GM15510 (cell line): ENCODE data around the gene HMX2.

ENCODE experiments used
- POLR2A ChIP-seq: IDR thresholded peaks from 3 replicates; pipeline ENCODE4 v1.6.1; 2011; ENCODE audit warnings: borderline replicate concordance; ENCODE audit not compliant: insufficient read length; ENCODE audit errors: extremely low read depth

Gene HMX2

DNA sequence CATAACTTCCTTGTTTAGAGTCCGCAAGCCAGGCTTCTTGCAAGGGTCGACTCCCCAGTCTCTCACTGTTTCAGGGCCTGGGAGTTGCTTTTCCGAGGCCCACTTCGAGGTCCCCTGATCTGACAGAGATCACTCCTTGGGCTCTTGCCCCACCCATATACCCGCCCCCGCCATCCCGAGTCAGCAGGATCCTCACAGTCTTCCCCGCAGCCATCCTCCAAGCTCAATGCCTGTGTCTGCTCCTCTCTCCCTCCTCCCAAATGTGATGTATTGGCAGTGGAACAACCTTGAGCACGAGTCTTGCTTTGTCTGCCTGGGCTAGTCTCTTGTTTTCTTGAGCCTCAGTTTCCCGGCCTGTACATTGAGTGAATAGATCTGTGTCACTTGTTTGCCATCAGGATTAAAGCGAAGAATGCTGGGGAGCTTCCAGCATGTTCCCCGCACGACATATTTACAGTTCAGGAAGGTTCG, 2.4 kb upstream of the HMX2 start:
- TF ChIP-seq POLR2A, result no peak

DNA sequence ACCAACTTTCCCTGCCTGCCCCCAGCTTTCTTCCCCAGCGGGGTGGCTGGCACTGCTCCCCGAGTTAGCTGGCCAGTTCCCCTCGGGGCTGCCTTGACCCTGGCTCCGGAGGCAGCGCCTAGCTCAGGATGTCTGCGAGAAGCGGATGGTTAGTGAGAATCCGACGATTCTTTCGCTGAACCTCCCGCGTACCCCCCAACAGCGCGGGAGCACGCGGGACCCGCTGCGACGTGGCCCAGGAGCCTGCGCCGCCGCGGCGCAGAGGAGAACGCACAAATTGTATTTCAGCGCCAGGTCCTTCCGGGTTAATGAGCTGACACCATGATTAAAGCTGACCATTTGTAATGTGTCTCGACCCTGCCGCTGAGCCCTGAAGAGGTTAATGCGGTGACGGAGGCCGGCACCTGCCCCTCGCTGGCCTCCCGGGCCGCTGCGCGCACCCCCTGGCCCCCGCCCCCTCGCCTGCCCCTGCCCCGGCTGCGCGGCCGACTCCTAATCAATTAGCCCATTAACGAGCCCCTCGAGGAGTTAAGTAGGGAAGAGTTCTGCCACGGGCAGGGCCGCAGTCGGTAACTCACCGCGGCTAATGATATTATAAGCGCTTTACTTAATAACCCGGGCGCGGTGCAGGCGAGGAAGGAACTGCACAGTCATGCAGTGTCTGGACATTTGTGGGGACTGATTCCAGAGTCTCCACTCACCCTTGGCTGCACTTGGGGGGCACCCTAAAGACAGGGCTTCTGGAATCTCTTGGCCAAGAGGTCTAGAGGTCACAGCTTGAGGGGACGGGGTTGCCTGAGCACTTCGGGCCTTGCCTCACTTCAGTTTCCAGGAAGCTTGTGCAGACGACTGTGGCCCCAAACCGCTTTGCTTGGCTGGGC, 1.7 kb upstream of the HMX2 start:
- no peak for TF ChIP-seq POLR2A

DNA sequence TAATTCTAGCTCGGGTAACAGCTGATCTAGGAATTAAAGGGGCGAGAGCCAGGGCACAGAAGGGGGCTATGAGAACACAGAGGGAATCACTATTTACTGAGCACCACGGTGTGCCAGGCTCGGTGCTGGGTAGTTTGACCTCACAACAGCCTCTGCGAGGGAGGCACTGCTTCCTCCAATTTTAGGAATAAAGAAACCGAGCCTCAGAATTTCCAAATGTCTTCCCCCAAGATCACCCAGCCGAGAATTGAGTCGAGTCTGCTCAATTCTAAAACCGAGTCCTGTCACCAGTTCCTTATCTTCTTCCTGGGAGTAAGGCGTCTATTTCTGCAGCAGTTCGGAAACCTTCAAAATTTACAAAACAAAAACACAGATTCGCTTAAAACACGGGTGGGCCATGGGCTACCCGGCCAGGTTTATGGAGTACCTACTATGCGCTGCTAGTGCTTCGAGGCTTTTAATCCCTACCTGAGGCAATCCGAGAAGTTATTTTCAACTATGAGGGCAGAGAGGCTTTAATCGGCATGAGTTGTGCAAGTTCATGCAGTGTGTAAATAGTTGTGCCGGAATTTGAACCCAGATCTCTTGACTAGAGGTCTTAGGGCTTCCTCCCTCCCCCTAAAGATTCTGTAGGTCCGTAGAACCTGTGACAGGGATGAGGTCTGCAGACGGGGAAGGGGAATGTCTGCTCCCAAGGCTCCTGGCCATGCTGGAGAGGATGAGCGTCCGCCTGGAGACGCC, 872 bp upstream of the HMX2 start:
- TF ChIP-seq POLR2A, result no peak

DNA sequence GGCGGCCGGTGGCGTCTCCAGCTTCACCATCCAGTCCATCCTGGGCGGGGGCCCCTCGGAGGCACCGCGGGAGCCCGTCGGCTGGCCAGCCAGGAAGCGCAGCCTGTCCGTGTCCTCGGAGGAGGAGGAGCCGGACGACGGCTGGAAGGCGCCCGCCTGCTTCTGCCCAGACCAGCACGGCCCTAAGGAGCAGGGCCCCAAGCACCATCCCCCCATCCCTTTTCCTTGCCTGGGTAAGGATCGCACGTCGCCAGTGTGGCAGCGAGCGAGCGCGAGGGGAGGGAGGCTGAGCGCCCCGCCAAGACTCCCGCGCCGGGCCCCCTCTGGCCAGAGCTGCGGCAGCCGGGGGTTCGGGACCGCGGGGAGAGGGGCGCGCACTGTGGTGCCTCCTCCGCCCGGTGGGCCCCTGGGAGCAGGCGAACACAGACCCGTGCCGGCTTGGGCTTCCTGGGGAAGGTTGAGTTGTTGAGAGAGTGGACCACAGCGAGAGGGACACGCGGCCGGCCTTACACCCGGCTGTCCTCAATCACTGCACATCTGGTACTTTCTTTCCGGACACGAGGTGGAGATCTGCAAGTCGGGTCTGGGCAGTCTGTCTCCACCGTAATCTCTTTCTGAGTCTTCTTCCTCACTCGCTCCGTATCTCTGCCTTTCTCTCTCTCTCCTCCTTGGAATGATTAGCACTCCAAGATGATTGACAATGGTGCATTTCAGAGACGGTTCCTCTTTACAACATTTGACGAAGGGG, 652 bp downstream of the HMX2 start:
- TF ChIP-seq POLR2A, result no peak

DNA sequence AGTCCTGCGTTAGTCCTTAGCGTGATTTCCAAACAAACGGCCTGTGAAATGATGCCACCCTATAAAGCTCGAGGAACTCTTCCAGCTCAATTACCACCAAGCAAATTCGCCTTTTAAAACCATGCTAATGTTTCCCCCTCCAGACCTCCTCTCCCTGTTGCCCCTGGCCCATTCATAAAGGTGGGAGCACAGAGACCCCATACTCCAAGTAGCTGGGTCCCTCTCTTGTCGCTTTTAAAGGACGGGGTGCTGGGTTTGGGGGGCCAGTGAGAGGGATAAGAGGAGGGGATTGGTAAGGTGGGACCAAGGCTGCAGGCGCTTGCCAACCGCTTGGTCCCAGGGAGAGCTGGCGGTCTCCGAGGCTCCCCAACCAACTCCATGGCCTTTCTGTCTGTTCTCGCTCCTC, 1.2 kb downstream of the HMX2 start:
- no peak for TF ChIP-seq POLR2A

DNA sequence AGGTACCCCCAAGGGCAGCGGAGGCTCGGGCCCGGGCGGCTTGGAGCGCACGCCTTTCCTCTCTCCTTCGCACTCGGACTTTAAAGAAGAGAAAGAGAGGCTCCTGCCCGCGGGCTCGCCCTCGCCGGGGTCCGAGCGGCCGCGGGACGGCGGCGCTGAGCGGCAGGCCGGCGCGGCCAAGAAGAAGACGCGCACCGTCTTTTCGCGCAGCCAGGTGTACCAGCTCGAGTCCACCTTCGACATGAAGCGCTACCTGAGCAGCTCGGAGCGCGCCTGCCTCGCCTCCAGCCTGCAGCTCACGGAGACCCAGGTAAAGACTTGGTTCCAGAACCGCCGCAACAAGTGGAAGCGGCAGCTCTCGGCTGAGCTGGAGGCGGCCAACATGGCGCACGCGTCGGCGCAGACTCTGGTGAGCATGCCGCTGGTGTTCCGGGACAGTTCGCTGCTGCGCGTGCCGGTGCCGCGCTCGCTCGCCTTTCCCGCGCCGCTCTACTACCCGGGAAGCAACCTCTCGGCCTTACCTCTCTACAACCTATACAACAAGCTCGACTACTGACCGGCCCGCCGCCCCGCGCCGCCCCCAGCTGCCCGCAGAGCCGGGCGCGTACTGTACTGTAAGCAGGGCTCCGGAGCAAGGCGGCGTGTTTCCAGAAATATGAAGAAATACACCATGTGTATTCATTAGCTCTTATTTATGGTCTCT, 1.8 kb downstream of the HMX2 start:
- TF ChIP-seq POLR2A, result no peak

DNA sequence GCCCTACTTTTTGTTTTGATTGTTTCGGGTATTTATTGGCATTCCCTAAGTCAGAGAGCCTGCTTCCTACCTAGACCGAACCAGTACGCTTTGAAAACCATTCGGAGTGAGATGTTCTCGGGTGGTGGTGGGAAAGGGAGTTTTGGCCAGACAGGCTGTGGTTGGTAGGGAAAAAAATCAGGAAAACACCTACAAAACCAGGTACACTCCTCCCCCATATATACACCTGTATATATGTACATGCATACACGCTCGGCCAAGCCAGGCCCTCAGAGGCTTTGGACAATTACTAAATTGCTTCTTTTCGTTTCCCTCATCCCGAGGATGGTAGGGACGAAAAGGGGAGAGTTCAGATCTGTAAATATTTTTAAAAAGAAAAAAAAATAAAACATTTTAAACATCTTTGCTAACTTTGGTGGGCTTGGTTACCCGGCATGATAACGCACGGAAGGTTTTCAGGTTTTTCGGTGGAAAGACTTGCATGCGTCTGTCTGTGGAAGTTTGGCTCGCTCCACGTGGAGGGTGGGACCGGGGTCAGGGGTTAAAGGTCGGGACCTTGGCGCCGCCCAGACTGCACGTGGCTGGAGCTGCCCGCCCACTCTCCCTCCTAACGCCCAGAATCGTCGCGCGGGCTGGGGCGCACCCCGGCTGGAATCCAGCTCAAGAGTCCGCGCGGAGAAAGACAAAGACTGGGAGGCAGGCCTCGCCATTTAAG, 2.5 kb downstream of the HMX2 start:
- no peak for TF ChIP-seq POLR2A

DNA sequence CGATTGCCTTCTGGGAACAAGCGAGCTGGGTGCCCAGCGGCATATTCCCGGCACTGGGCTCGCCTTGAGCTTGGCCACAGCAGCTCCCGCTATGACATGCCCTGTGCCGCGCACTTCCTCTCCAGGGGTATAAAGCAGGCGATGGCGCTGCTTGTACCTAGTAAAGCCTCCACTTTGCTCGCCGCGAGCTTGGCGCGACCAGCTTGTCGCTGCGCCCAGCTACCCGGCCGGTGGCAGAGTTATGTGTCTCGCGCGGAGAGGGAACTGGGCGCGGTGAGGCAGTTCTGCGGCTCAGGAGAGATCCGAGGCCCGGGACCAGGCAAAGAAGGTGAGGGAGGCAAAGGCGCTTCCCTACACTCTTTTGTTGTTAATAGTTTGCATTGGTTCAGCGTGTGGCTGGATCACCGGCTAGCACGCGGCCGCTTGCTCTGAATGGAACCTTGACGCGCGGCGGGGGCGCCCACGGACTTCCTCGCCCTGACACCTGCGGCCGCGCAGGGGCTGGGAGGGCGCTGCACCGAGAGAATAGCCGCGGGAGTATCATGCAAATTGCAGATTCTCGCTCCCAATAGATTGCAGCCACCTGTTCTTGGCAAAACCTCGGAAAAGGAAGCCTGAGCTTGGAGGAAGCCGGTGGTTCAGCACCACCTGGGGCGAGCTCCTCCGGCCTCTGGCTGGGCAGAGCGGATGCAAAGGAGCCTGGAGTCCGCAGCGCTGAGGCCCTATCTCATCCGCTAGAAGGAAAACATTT, 3.2 kb downstream of the HMX2 start:
- no peak for TF ChIP-seq POLR2A

DNA sequence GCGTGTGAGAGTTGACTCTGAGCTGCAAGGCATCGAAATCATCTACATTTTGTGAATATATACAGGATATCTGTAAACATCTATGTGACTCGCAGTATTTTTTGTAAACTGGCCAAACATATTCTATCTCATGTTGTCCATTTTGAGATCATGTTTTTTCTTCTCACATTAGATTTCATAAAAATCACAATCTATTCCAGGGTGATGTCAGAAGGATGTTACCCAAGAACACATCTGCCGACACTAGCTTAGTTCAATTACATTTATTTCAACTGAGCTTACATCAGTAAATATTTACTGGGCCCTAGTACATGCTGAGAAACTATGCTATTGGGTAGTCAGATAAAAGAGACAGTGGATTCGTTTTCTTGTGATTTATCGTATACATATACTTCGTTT, 3.8 kb downstream of the HMX2 start:
- TF ChIP-seq POLR2A, result no peak

DNA sequence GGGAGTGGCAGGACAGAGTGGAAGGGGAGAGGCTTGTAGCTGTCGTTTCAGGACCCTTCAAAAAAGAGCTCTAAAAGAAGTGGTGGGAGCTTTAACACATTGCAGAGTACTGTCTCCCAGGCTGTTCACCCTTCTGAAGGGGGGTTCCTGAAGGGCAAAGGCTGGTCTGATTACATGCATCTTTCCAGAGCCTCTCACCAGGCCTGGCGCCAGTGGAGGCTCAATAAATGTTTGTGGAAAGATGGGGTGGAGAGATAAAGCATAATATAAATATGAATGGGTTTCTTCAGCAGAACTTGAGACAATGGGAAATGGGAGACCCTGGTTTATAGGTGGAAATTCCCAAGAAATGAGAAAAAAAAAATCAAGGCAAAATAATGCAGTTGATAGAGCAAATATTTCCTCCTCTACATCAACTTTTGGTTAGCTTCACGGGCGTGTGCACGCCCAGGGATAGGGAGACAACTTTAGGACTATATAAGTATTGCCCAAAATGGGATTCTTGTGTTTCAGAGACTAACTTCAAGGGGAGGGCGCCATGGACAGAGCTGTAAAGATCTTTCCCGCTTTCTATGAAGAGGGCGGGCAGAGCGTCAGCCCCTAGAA, 5.7 kb downstream of the HMX2 start:
- TF ChIP-seq POLR2A, result no peak

DNA sequence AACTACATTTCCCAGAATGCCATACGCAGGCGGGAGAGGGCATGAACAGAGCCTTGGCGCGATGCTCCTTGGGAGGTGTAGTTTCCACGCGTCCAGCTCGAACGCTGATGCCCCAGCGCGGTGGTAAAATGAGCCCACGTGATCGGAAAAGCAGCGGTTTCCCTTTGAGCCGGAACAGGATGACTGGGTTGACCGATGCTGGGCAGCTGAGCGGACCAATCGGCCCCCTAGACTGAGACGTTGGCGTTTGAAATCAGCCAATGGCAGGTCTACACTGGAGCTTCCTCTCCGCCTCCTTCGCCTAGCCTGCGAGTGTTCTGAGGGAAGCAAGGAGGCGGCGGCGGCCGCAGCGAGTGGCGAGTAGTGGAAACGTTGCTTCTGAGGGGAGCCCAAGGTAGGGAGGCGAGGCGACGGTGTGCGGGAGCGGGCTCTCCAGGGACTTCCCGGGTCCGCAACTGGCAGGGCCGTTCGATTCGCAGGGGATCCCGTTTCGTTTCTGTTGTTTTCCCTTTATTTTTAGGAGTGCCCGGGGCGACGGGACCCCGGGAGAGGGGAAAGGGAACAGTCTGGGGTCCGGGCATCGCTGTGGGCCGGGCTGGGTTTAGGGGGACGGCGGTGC, 6.3 kb downstream of the HMX2 start, which contains the start of gene BUB3:
TSS of gene BUB3 (plus strand) at position 311 of the 619 bp plus-strand sequence. CDS start 516 bp downstream, outside the sequence.
- TF ChIP-seq POLR2A, result peak; percentile 98
